SK-N-SH (cell line): Measurements from ENCODE around the gene LEPROT. TPM values are rescaled to one million over a fixed set of nuclear protein-coding genes. Genes with fewer than 3 reads are reported as not detected.

Source experiments
- CTCF ChIA-PET: fragments of 300-600, 350-600 bp; formaldehyde crosslinking; extraction: SDS; loops from one replicate; lab custom pipeline; 2021; lab: Yijun Ruan, JAX
- POLR2A ChIA-PET: fragments of 350-600 bp; sonication (Branson Sonifier 250); formaldehyde crosslinking; extraction: SDS; loops from one replicate; lab custom pipeline; 2020; ENCODE audit warnings: antibody characterized with exemption, inconsistent platforms; lab: Yijun Ruan, JAX
- DNase-seq: peaks from one replicate; pipeline ENCODE4 v3.0.0; 2012
- H2AFZ ChIP-seq: fragments of 200-600 bp; sonication (generic); 2 replicates; pipeline ENCODE4 v1.8.1; 2016; ENCODE audit warnings: antibody characterized with exemption, mild to moderate bottlenecking, low read depth
- H3F3A ChIP-seq: fragments of 200-600 bp; sonication (generic); replicated peaks from 2 replicates; pipeline ENCODE3; 2016; ENCODE audit warnings: antibody characterized with exemption, mild to moderate bottlenecking; ENCODE audit not compliant: insufficient read depth
- H3K27ac ChIP-seq, 2 experiments: fragments of 200-500 bp in 1 of 2; fragments of 200-600 bp in 1 of 2; sonication (Bioruptor generic) in 1 of 2; sonication (generic), shearing (Covaris generic) in 1 of 2; 2 replicates each; pipeline versions ENCODE4 v1.5.1 to v1.6.1; 2014 to 2016; ENCODE audit warnings: low read depth in 2 of 2, inconsistent platforms in 1 of 2, low read length in 1 of 2, mild to moderate bottlenecking in 1 of 2, mixed read lengths in 1 of 2
- H3K27me3 ChIP-seq: fragments of 200-600 bp; sonication (generic), shearing (Covaris generic); 2 replicates; pipeline ENCODE4 v1.6.1; 2016; ENCODE audit warnings: mixed run types; ENCODE audit not compliant: insufficient read depth
- H3K36me3 ChIP-seq, 2 experiments: fragments of 200-500 bp in 1 of 2; fragments of 200-600 bp in 1 of 2; sonication (Bioruptor generic) in 1 of 2; sonication (generic) in 1 of 2; replicated peaks in 1 of 2; 2 replicates each; pipeline versions ENCODE3 to v1.5.1; 2014 to 2016; ENCODE audit warnings: low read length in 1 of 2, mild to moderate bottlenecking in 1 of 2; ENCODE audit not compliant: insufficient read depth in 2 of 2, control insufficient read depth in 1 of 2
- H3K4me1 ChIP-seq, 2 experiments: fragments of 200-500 bp in 1 of 2; fragments of 200-600 bp in 1 of 2; sonication (Bioruptor generic) in 1 of 2; sonication (generic), shearing (Covaris generic) in 1 of 2; 2 replicates each; pipeline versions ENCODE4 v1.5.1 to v1.6.1; 2014 to 2016; ENCODE audit warnings: low read depth in 1 of 2, low read length in 1 of 2, mixed run types in 1 of 2; ENCODE audit not compliant: insufficient read depth in 2 of 2, control insufficient read depth in 1 of 2
- H3K4me2 ChIP-seq: fragments of 200-600 bp; sonication (generic), shearing (Covaris generic); 2 replicates; pipeline ENCODE4 v1.6.1; 2017; ENCODE audit warnings: mixed run types
- H3K4me3 ChIP-seq, 2 experiments: fragments of 200-500 bp in 1 of 2; fragments of 200-600 bp in 1 of 2; sonication (Bioruptor generic) in 1 of 2; sonication (generic), shearing (Covaris generic) in 1 of 2; 2 replicates each; pipeline versions ENCODE4 v1.5.1 to v1.8.1; 2014 to 2016; ENCODE audit warnings: low read depth in 2 of 2, inconsistent platforms in 1 of 2, low read length in 1 of 2, mild to moderate bottlenecking in 1 of 2, mixed read lengths in 1 of 2, moderate library complexity in 1 of 2
- H3K79me2 ChIP-seq: fragments of 200-600 bp; sonication (generic); 2 replicates; pipeline ENCODE4 v1.8.1; 2017; ENCODE audit warnings: mild to moderate bottlenecking; ENCODE audit not compliant: insufficient read depth
- H3K9ac ChIP-seq: fragments of 200-600 bp; sonication (generic); 2 replicates; pipeline ENCODE4 v1.6.1; 2017; ENCODE audit warnings: mixed run types
- H3K9me2 ChIP-seq: fragments of 200-600 bp; sonication (generic); 2 replicates; pipeline ENCODE4 v1.6.1; 2017; ENCODE audit warnings: mixed run types
- H3K9me3 ChIP-seq: fragments of 200-600 bp; sonication (generic); 2 replicates; pipeline ENCODE4 v1.6.1; 2017; ENCODE audit warnings: mixed run types, mild to moderate bottlenecking, moderate library complexity
- H4K20me1 ChIP-seq: fragments of 200-600 bp; sonication (generic); 2 replicates; pipeline ENCODE4 v1.6.1; 2017; ENCODE audit warnings: mild to moderate bottlenecking, mixed run types; ENCODE audit not compliant: insufficient read depth
- CHD2 ChIP-seq: fragments of 150-350 bp; IDR thresholded peaks from 2 replicates; pipeline ENCODE4 v1.6.1; 2018; ENCODE audit warnings: low read length; ENCODE audit not compliant: partially characterized antibody
- CTCF ChIP-seq: fragments of 200-600 bp; sonication (generic); IDR thresholded peaks from 2 replicates; pipeline ENCODE4 v1.6.1; 2017; ENCODE audit warnings: antibody characterized with exemption, mild to moderate bottlenecking, moderate library complexity
- ELF1 ChIP-seq: IDR thresholded peaks from 2 replicates; pipeline ENCODE4 v1.4.0; 2012
- EP300 ChIP-seq, 2 experiments: IDR thresholded peaks; 2 replicates each; pipeline versions ENCODE4 v1.4.0 to v1.6.1; 2012; ENCODE audit warnings: borderline replicate concordance in 1 of 2, low read depth in 1 of 2, low read length in 1 of 2
- EZH2phosphoT487 ChIP-seq: fragments of 200-600 bp; sonication (generic); IDR thresholded peaks from 2 replicates; pipeline ENCODE4 v1.6.1; 2017; ENCODE audit warnings: low read depth, mixed run types, mild to moderate bottlenecking, antibody characterized with exemption, moderate library complexity, borderline replicate concordance
- FOSL2 ChIP-seq: IDR thresholded peaks from 2 replicates; pipeline ENCODE4 v1.4.0; 2012; ENCODE audit warnings: low read depth, mild to moderate bottlenecking, moderate library complexity, borderline replicate concordance
- FOXM1 ChIP-seq: IDR thresholded peaks from 2 replicates; pipeline ENCODE4 v1.4.0; 2012; ENCODE audit warnings: low read depth, mild to moderate bottlenecking
- GABPA ChIP-seq: IDR thresholded peaks from 2 replicates; pipeline ENCODE4 v1.4.0; 2012; ENCODE audit warnings: low read depth, mild to moderate bottlenecking
- GATA2 ChIP-seq: sonication (generic); formaldehyde crosslinking; IDR thresholded peaks from 2 replicates; pipeline ENCODE4 v1.5.0; 2020; ENCODE audit warnings: mild to moderate bottlenecking, missing genetic modification reagents
- JUND ChIP-seq: IDR thresholded peaks from 2 replicates; pipeline ENCODE4 v1.4.0; 2012
- MAX ChIP-seq: IDR thresholded peaks from 2 replicates; pipeline ENCODE4 v1.4.0; 2012; ENCODE audit warnings: low read depth
- NRF1 ChIP-seq: IDR thresholded peaks from 2 replicates; pipeline ENCODE4 v1.6.1; 2012; ENCODE audit warnings: low read depth, mild to moderate bottlenecking, low read length
- PBX3 ChIP-seq: IDR thresholded peaks from 2 replicates; pipeline ENCODE4; 2012
- RAD21 ChIP-seq: IDR thresholded peaks from 2 replicates; pipeline ENCODE4 v1.6.1; 2012; ENCODE audit warnings: mild to moderate bottlenecking, low read length
- RCOR1 ChIP-seq: fragments of 150-350 bp; IDR thresholded peaks from 2 replicates; pipeline ENCODE4 v1.6.1; 2017; ENCODE audit warnings: antibody characterized with exemption, low read length
- REST ChIP-seq: IDR thresholded peaks from 2 replicates; pipeline ENCODE4 v1.6.1; 2012; ENCODE audit warnings: mild to moderate bottlenecking, low read depth, low read length, moderate library complexity
- RFX5 ChIP-seq: IDR thresholded peaks from 2 replicates; pipeline ENCODE4 v1.6.1; 2012; ENCODE audit warnings: mild to moderate bottlenecking, improper control_type of control experiment, low read length
- RXRA ChIP-seq: IDR thresholded peaks from 2 replicates; pipeline ENCODE4 v1.4.0; 2012; ENCODE audit warnings: low read depth, mild to moderate bottlenecking, borderline replicate concordance
- SIN3A ChIP-seq: IDR thresholded peaks from 2 replicates; pipeline ENCODE4 v1.6.1; 2012; ENCODE audit warnings: low read depth, mild to moderate bottlenecking, low read length, moderate library complexity, borderline replicate concordance
- SMC3 ChIP-seq: IDR thresholded peaks from 2 replicates; pipeline ENCODE4 v1.6.1; 2012; ENCODE audit warnings: low read depth, low read length, improper control_type of control experiment
- TAF1 ChIP-seq: IDR thresholded peaks from 2 replicates; pipeline ENCODE4 v1.6.1; 2012; ENCODE audit warnings: low read depth, mild to moderate bottlenecking, low read length, moderate library complexity, borderline replicate concordance
- TCF12 ChIP-seq: IDR thresholded peaks from 2 replicates; pipeline ENCODE4 v1.4.0; 2012
- USF2 ChIP-seq: fragments of 150-350 bp; IDR thresholded peaks from 2 replicates; pipeline ENCODE4 v1.6.1; 2017; ENCODE audit warnings: antibody characterized with exemption, low read length, low read depth, borderline replicate concordance
- ZBTB33 ChIP-seq: IDR thresholded peaks from 2 replicates; pipeline ENCODE4 v1.4.0; 2012; ENCODE audit warnings: low read depth, borderline replicate concordance
- WGBS: methylation state at CpG from one replicate; pipeline ENCODE4 v1.1.6; 2017; ENCODE audit warnings: low lambda C conversion rate; 5-methylcytosine and 5-hydroxymethylcytosine counted together
- polyA plus RNA-seq, 3 experiments: library from polyadenylated mRNA; depleted of rRNA; stranded (reverse); fragments of >200 nt; gene quantifications; 2 replicates each; pipeline ENCODE4 v1.2.3, GENCODE V29; 2012

The LEPROT gene
- polyA plus RNA-seq, 1 of the 3 experiments (the other 2 are of a cell fraction), result 38.9 TPM

- H3K9ac ChIP-seq, result no peak overlapping the region
- H3K79me2 ChIP-seq, result peaks cover 18% of the 10 kb centered on the region; the same call in 1 of the 2 replicates
- 3% methylated on average over 1 of the region's 1 CpG for WGBS
- H3K27ac ChIP-seq, result peak overlapping the region in 1 of 2 experiments; percentile 77; a peak in 1 of 4 replicates
- H4K20me1 ChIP-seq, result peaks cover 10% of the 10 kb centered on the region; the same call in 1 of the 2 replicates
- no peak overlapping the region for H3K4me3 ChIP-seq
- DNase-seq, result peak; percentile 47
- TF ChIP-seq GABPA, result no peak
- TF ChIP-seq RFX5, result no peak
- TF ChIP-seq RAD21, result peak; percentile 82
- TF ChIP-seq TCF12, result no peak
- TF ChIP-seq RXRA, result no peak
- TF ChIP-seq NRF1, result no peak
- TF ChIP-seq ELF1, result no peak
- no peak for TF ChIP-seq RCOR1
- TF ChIP-seq SIN3A, result no peak
- TF ChIP-seq JUND, result no peak
- no peak for TF ChIP-seq GATA2 (CRISPR knock-in tag)
- TF ChIP-seq USF2, result no peak
- no peak for TF ChIP-seq MAX
- no peak for TF ChIP-seq ZBTB33
- TF ChIP-seq REST, result no peak
- TF ChIP-seq EP300 (IDR thresholded peaks at IDR 0.05; ENCODE audit: borderline replicate concordance in 1 of 2, low read depth in 1 of 2, low read length in 1 of 2), result no peak
- TF ChIP-seq EZH2phosphoT487, result no peak
- peak; percentile 78 for TF ChIP-seq CTCF
- no peak for TF ChIP-seq CHD2
- no peak for TF ChIP-seq PBX3
- TF ChIP-seq TAF1, result no peak
- TF ChIP-seq FOXM1, result no peak
- peak; percentile 73 for TF ChIP-seq SMC3
- TF ChIP-seq FOSL2, result no peak
- H3K27me3 ChIP-seq, result no peaks in the 10 kb centered on the region
- CTCF ChIA-PET, result interaction anchor here (0.6 to 13.6 kb wide), 39 partner anchors 9 to 1015 kb away, joined by 3 to 175 read pairs (median 4); partner anchors contain the start of genes LEPR and LEPROT
- H2AFZ ChIP-seq, result no peak overlapping the region
- peaks cover 58 to 64% of the 10 kb centered on the region in 2 experiments for H3K36me3 ChIP-seq
- peaks cover 0 to 17% of the 10 kb centered on the region in 2 experiments; a peak in 3 of 4 replicates for H3K4me1 ChIP-seq
- no peak overlapping the region for H3K4me2 ChIP-seq
- no peaks in the 10 kb centered on the region for H3K9me3 ChIP-seq
- POLR2A ChIA-PET, result no interaction called here
- H3K9me2 ChIP-seq, result no peaks in the 10 kb centered on the region
- peaks cover 7% of the 10 kb centered on the region for H3F3A ChIP-seq
Observed at GRCh38 chr1:65431111-65431705, 10.7 kb downstream of the LEPROT start.
